HCT116 (cell line): ENCODE measurements around the gene GABBR2. TPM values are rescaled to one million over a fixed set of nuclear protein-coding genes. Genes with fewer than 3 reads are reported as not detected.

ENCODE experiments used
- ATAC-seq: fragments of 200-7000 bp; cut with Tn5 transposase; 2 replicates; pipeline ENCODE4 v1.9.1; 2020; ENCODE audit warnings: mild to moderate bottlenecking, moderate library complexity
- BruUV-seq: library from RNA; stranded (reverse); fragments of 400-500 nt; replicated peaks from 2 replicates; lab custom pipeline; 2021; lab: Mats Ljungman, UMichigan
- CTCF ChIA-PET: fragments of 300-600 bp; sonication (Branson Sonifier 250); formaldehyde crosslinking; loops from one replicate; lab custom pipeline; 2021; ENCODE audit warnings: antibody characterized with exemption; lab: Charles Lee
- POLR2A ChIA-PET: fragments of 300-600, 350-600 bp; sonication (Branson Sonifier 250); formaldehyde crosslinking; loops from one replicate; lab custom pipeline; 2021; ENCODE audit warnings: antibody characterized with exemption; lab: Charles Lee
- RAD21 ChIA-PET, 2 experiments: fragments of 300-600 bp; sonication (Branson Sonifier 250); formaldehyde crosslinking; loops; one replicate each; lab custom pipeline; 2023; ENCODE audit warnings: low total read pairs in 2 of 2; ENCODE audit not compliant: uncharacterized antibody in 2 of 2, unreplicated experiment in 2 of 2, low non-redundant PET in 1 of 2; lab: Charles Lee
- DNase-seq: peaks from one replicate; pipeline ENCODE4 v3.0.0-alpha.2; 2010; ENCODE audit warnings: low read depth, low spot score
- H2AFZ ChIP-seq: fragments of 200-600 bp; shearing (Covaris generic), sonication (generic); 2 replicates; pipeline ENCODE4 v1.6.1; 2017; ENCODE audit warnings: low read depth, mixed run types, mixed read lengths, antibody characterized with exemption, low read length; ENCODE audit not compliant: poor library complexity, severe bottlenecking
- H3K27ac ChIP-seq: 2 replicates; pipeline ENCODE4 v1.5.1; 2012; ENCODE audit warnings: low read depth, low read length
- H3K27me3 ChIP-seq: fragments of 200-600 bp; sonication (generic); 2 replicates; pipeline ENCODE4 v1.6.1; 2016; ENCODE audit warnings: mixed run types, low read length, mixed read lengths; ENCODE audit not compliant: insufficient read depth
- H3K36me3 ChIP-seq, 2 experiments: fragments of 200-500 bp in 1 of 2; fragments of 200-600 bp in 1 of 2; sonication (Bioruptor generic) in 1 of 2; sonication (generic) in 1 of 2; 2 replicates each; pipeline versions ENCODE4 v1.5.1 to v1.6.1; 2014 to 2016; ENCODE audit warnings: low read length in 2 of 2, inconsistent platforms in 1 of 2, mixed read lengths in 1 of 2, mixed run types in 1 of 2; ENCODE audit not compliant: insufficient read depth in 2 of 2, control insufficient read depth in 1 of 2
- H3K4me1 ChIP-seq, 2 experiments: fragments of 200-600 bp in 1 of 2; sonication (generic) in 1 of 2; 2 replicates each; pipeline versions ENCODE4 v1.5.1 to v1.6.1; 2012 to 2017; ENCODE audit warnings: low read length in 2 of 2, inconsistent platforms in 1 of 2, mild to moderate bottlenecking in 1 of 2, mixed read lengths in 1 of 2, mixed run types in 1 of 2, moderate library complexity in 1 of 2; ENCODE audit not compliant: insufficient read depth in 2 of 2, control insufficient read depth in 1 of 2
- H3K4me2 ChIP-seq: fragments of 200-600 bp; sonication (generic); 2 replicates; pipeline ENCODE4 v1.6.1; 2017; ENCODE audit warnings: mixed run types, low read length, mixed read lengths
- H3K4me3 ChIP-seq, 2 experiments: fragments of 200-600 bp in 1 of 2; sonication (generic) in 1 of 2; replicated peaks in 1 of 2; 2 replicates each; pipeline ENCODE4 v1.5.1; 2011 to 2016; ENCODE audit warnings: low read length in 2 of 2, control low read depth in 1 of 2, low read depth in 1 of 2, mild to moderate bottlenecking in 1 of 2, mixed read lengths in 1 of 2, mixed run types in 1 of 2
- H3K79me2 ChIP-seq: fragments of 200-600 bp; sonication (generic); 2 replicates; pipeline ENCODE4 v1.6.1; 2017; ENCODE audit warnings: mild to moderate bottlenecking, mixed run types, low read length, moderate library complexity, mixed read lengths; ENCODE audit not compliant: insufficient read depth
- H3K9ac ChIP-seq: fragments of 200-600 bp; sonication (generic); 2 replicates; pipeline ENCODE4 v1.6.1; 2016; ENCODE audit warnings: low read length, mixed read lengths
- H3K9me2 ChIP-seq: fragments of 200-600 bp; sonication (generic), shearing (Covaris generic); 2 replicates; pipeline ENCODE4 v1.6.1; 2017; ENCODE audit warnings: mixed run types, mild to moderate bottlenecking, moderate library complexity; ENCODE audit not compliant: insufficient read depth
- H3K9me3 ChIP-seq, 2 experiments: fragments of 200-500 bp in 1 of 2; fragments of 200-600 bp in 1 of 2; sonication (Bioruptor generic) in 1 of 2; sonication (generic) in 1 of 2; 2 replicates each; pipeline ENCODE4 v1.6.1; 2014 to 2017; ENCODE audit warnings: low read length in 2 of 2, mixed read lengths in 2 of 2, inconsistent platforms in 1 of 2, low read depth in 1 of 2, mild to moderate bottlenecking in 1 of 2, mixed run types in 1 of 2, moderate library complexity in 1 of 2; ENCODE audit not compliant: control insufficient read depth in 1 of 2, insufficient read depth in 1 of 2
- H4K20me1 ChIP-seq: fragments of 200-600 bp; sonication (generic), shearing (Covaris generic); 2 replicates; pipeline ENCODE4 v1.6.1; 2017; ENCODE audit warnings: mixed run types, mild to moderate bottlenecking, moderate library complexity; ENCODE audit not compliant: insufficient read depth
- CBX3 ChIP-seq: IDR thresholded peaks from 2 replicates; pipeline ENCODE4 v1.6.1; 2012; ENCODE audit warnings: low read depth
- CEBPB ChIP-seq: IDR thresholded peaks from 2 replicates; pipeline ENCODE4 v1.6.1; 2012; ENCODE audit warnings: low read depth
- ELF1 ChIP-seq: IDR thresholded peaks from 2 replicates; pipeline ENCODE4 v1.6.1; 2012; ENCODE audit warnings: low read depth, borderline replicate concordance
- EZH2phosphoT487 ChIP-seq: fragments of 200-600 bp; IDR thresholded peaks from 2 replicates; pipeline ENCODE4 v1.6.1; 2018; ENCODE audit warnings: antibody characterized with exemption, borderline replicate concordance
- JUND ChIP-seq: IDR thresholded peaks from 2 replicates; pipeline ENCODE4 v1.6.1; 2012
- MAX ChIP-seq: IDR thresholded peaks from 2 replicates; pipeline ENCODE4 v1.6.1; 2012
- SIN3A ChIP-seq: IDR thresholded peaks from 2 replicates; pipeline ENCODE4 v1.6.1; 2012; ENCODE audit warnings: low read depth
- SRF ChIP-seq: IDR thresholded peaks from 2 replicates; pipeline ENCODE4 v1.6.1; 2012; ENCODE audit warnings: low read depth
- TCF7L2 ChIP-seq: IDR thresholded peaks from 2 replicates; pipeline ENCODE4 v1.7.0; 2011; ENCODE audit warnings: borderline replicate concordance, inconsistent platforms; ENCODE audit not compliant: insufficient read depth, insufficient read length; ENCODE audit errors: extremely low read depth
- ZBTB33 ChIP-seq: IDR thresholded peaks from 2 replicates; pipeline ENCODE4 v1.6.1; 2011; ENCODE audit warnings: mild to moderate bottlenecking, low read length, moderate library complexity; ENCODE audit not compliant: insufficient replicate concordance; ENCODE audit errors: extremely low read depth
- intact Hi-C: fragments of 100-400 bp; cut with micrococcal nuclease; formaldehyde crosslinking; loops from 2 replicates; pipeline ENCODE4 v1.10.0; 2022
- total RNA-seq: library from RNA; stranded (reverse); gene quantifications from one replicate; pipeline ENCODE4 v1.2.1, GENCODE V29; 2021; ENCODE audit not compliant: unreplicated experiment

GABBR2 gene
- total RNA-seq, 1 experiment from 2014 or later, result 0.15 TPM

GRCh38 chr9:98363644-98364043 is 345.1 kb downstream of the GABBR2 start:
- Histone ChIP-seq H3K4me2 (no peak overlapping the region), H3K79me2 (no peaks in the 10 kb centered on the region), H3K27me3 (no peaks in the 10 kb centered on the region), H3K9ac (no peak overlapping the region), H3K36me3 (no peaks in the 10 kb centered on the region), H3K4me1 (no peaks in the 10 kb centered on the region), H3K9me2 (no peaks in the 10 kb centered on the region), H3K4me3 (no peak overlapping the region)
- no TSS peak for BruUV-seq
- ChIA-PET CTCF (no interaction called here), RAD21 (no interaction called here)
- DNase-seq (no peak), ATAC-seq (no peak)
- intact Hi-C loops, result no loop called here
- TF ChIP-seq SIN3A (no peak), ELF1 (no peak), ZBTB33 (no peak), MAX (no peak), JUND (no peak), CBX3 (no peak), TCF7L2 (no peak), CEBPB (no peak), EZH2phosphoT487 (no peak), SRF (no peak)
- TF ChIP-seq, all 23 proteins: peak for 0
- POLR2A ChIA-PET, result no interaction called here
- Histone ChIP-seq H3K27ac (no peak overlapping the region), H4K20me1 (no peaks in the 10 kb centered on the region), H2AFZ (no peak overlapping the region), H3K9me3 (peaks cover 11 to 16% of the 10 kb centered on the region in 2 experiments; a peak in 3 of 4 replicates)
